Ishikawa (cell line): ENCODE data around the gene CDK11B.

Experiments used
- CREB1 ChIP-seq: IDR thresholded peaks from 2 replicates; pipeline ENCODE4 v1.6.1; 2012; ENCODE audit warnings: low read depth
- MAX ChIP-seq: IDR thresholded peaks from 2 replicates; pipeline ENCODE4 v1.6.1; 2012
- NFIC ChIP-seq: IDR thresholded peaks from 2 replicates; pipeline ENCODE4 v1.6.1; 2012
- REST ChIP-seq: IDR thresholded peaks from 2 replicates; pipeline ENCODE4 v1.6.1; 2012; ENCODE audit warnings: low read depth, mild to moderate bottlenecking
- TCF12 ChIP-seq: IDR thresholded peaks from 2 replicates; pipeline ENCODE4 v1.6.1; 2012; ENCODE audit warnings: low read depth
- TEAD4 ChIP-seq: IDR thresholded peaks from 2 replicates; pipeline ENCODE4 v1.6.1; 2012
- YY1 ChIP-seq: IDR thresholded peaks from 2 replicates; pipeline ENCODE4 v1.6.1; 2012; ENCODE audit warnings: low read depth

GRCh38 chr1:1621173-1622009 lies 37.4 kb downstream of the CDK11B start:
- TF ChIP-seq MAX: no peak
- no peak for TF ChIP-seq NFIC
- no peak for TF ChIP-seq CREB1
- TF ChIP-seq TEAD4: no peak
- TF ChIP-seq REST: no peak
- TF ChIP-seq TCF12: no peak
- no peak for TF ChIP-seq YY1
